HG03432 (cell line): Measurements from ENCODE around the gene POU2AF3.
"Not testable (repeated sequence)": the region's sequence is repeated elsewhere in the genome, so short reads cannot be mapped to it uniquely, and the experiment has no call there.

ENCODE experiments used
- ATAC-seq: cut with Tn5 transposase; IDR thresholded peaks from one replicate; pipeline ENCODE4 v1.9.1; 2021; ENCODE audit warnings: mild to moderate bottlenecking, moderate library complexity; ENCODE audit not compliant: unreplicated experiment

The POU2AF3 gene

GRCh38 chr11:111298413-111299100 is at the start of gene POU2AF3:
TSS of gene POU2AF3 (plus strand) at chr11:111298546. CDS start at chr11:111298582, 36 bp downstream.
- ATAC-seq: peak; percentile 31

DNA sequence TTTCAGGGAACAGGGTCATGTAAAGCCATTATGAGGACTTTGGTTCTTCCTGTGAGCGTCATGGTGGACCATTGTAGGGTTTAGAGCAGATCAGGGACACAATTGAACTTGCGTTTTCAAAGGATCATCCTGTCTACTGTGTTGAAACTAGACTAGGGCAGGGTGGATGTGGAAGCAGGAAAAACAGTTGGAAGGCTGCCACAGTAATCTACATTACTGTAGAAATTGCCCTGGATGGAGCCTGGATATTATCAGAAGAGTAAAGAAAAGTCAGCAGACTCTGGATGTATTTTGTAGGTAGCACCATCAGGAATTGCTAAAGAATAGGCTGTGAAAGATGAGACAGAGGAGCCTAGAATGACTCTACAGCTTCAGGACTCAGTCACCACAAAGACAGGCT is 47.4 kb upstream of the POU2AF3 start:
- ATAC-seq: no peak

DNA sequence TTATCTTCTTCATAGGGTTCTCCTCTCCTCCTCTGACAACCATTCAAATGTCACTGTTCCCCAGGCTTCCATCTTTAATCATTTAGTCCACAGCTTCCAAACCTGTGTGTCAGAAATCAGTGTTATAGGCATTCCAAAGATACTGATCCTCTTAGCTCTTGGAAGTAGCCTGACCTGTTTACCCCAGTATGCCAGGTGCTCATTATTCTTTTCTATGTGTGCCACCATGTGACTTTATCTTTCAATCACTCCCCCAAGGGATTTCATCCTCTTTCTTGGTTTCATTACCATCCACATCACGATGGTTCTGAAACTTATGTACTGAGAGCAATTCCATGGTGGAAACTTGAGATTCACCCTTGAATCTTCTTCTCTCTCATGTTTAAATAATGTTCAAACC is 45.2 kb upstream of the POU2AF3 start:
- ATAC-seq: no peak

GRCh38 chr11:111253630-111254029 is 44.7 kb upstream of the POU2AF3 start:
- ATAC-seq: no peak

- no peak for ATAC-seq
Measured at GRCh38 chr11:111258046-111258445, 40.3 kb upstream of the POU2AF3 start.

GRCh38 chr11:111259896-111260295 is 38.5 kb upstream of the POU2AF3 start:
- no peak for ATAC-seq

DNA sequence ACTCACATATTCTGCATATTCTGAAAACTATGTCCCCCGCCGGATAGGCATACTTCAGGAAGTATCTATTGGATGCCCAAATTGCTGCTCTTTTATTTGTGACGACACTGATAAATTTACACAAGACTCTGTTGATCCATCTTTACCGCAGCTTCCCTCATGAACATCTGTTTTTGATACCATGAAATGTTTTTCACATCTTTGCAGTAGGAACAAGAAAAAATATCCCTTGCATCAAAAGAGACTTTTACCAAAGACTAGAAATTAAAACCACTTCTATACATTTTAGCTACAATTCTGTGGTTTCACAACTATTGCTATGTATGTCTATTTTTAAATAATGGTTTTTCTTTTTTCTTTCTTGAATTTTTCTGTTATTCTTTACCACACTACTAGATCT is 37.5 kb upstream of the POU2AF3 start:
- no peak for ATAC-seq

DNA sequence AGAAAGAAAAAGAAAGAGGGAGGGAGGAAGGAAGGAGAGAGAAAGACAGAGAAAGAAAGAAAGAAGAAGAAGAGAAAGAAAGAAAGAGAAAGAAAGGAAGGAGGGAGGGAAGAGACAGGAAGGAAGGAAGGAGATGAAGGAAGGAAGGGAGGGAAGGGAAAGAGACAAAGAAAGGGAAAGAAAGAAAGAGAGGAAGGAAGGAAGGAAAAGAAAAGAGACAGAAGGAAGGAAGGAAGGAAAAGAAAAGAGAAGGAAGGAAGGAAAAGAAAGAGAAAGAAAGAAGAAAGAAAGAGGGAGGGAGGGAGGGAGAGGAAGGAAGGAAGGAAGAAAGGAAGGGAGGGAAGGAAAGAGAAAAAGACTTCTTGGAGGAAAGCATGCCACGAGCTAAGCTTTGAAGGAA is 33.7 kb upstream of the POU2AF3 start:
- ATAC-seq: no peak

- ATAC-seq: no peak
Measured at GRCh38 chr11:111265421-111265820, 32.9 kb upstream of the POU2AF3 start.

DNA sequence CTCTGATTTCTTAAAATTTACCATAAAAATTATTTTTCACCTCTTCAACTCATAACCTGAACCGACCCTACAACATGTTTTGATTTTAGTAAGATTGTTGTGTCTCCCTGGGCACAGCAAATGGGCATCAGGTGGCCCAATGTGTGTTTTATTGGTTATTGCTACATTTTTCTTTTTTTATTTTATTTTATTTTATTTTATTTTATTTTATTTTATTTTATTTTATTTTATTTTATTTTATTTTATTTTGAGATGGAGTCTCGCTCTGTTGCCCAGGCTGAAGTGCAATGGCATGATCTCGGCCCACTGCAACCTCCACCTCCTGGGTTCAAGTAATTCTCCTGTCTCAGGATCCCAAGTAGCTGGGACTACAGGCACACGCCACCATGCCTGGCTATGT is 30.0 kb upstream of the POU2AF3 start:
- ATAC-seq: not testable (repeated sequence)

DNA sequence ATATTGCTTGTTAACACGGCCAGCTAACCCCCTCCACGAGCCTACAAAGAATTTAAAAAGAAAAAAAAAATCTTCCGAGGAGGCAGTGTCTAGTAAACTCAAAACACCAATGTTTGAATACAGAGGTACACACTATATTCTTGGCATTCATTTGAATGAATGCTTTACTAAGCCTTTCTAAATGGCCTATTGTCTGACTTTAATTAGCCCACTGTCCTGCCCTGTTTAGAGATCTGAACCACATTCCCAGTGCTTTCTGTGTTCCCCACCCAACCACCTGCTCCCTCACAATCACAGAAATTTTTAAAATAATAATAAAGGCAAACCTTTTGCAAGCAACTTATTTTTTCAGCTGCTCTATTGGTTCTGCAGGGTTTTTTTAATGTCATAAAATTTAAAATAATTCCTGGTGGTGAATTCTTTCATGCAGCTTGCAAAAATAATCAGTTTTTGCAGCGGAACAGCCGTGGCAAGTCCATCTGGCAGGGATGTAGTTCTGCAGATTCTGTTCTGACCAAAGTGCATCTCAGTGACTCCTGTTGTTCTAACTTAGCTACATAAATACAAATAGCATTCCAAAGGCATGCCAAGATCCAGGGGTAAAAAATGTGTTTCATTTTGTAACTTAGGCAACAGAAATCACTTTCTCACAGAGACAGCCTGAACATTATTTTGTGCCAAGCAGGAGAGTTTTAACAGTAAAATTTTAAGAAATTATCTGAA is 29.0 kb upstream of the POU2AF3 start:
- ATAC-seq: no peak

- ATAC-seq: no peak
Measured at GRCh38 chr11:111272420-111272819, 25.9 kb upstream of the POU2AF3 start.

DNA sequence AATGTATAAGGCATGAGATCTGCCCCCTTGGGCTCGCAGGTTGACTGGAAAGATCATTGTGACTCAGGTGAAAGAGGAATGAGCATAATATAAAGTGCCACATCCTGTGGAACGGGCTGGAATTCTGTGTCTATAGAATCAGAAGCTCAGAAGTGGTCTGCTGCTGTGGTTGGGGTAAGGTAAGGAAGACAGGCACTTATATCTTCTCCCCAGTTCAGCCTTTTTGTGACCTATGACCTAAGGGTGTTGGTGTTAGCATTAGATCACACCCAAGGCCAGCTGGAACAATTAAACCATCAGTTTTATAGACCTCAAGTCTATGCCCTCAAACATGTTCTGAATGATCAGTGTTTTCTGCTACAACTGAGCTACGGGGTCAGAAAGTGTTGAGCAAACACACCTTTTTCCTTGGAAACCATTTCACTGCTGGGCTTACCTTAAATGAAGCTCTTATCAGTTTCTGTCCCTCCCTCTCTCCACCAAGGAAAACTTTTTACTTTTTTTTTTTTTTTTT is 15.7 kb upstream of the POU2AF3 start:
- no peak for ATAC-seq

- ATAC-seq: no peak
Measured at GRCh38 chr11:111283945-111284481, 14.3 kb upstream of the POU2AF3 start.

DNA sequence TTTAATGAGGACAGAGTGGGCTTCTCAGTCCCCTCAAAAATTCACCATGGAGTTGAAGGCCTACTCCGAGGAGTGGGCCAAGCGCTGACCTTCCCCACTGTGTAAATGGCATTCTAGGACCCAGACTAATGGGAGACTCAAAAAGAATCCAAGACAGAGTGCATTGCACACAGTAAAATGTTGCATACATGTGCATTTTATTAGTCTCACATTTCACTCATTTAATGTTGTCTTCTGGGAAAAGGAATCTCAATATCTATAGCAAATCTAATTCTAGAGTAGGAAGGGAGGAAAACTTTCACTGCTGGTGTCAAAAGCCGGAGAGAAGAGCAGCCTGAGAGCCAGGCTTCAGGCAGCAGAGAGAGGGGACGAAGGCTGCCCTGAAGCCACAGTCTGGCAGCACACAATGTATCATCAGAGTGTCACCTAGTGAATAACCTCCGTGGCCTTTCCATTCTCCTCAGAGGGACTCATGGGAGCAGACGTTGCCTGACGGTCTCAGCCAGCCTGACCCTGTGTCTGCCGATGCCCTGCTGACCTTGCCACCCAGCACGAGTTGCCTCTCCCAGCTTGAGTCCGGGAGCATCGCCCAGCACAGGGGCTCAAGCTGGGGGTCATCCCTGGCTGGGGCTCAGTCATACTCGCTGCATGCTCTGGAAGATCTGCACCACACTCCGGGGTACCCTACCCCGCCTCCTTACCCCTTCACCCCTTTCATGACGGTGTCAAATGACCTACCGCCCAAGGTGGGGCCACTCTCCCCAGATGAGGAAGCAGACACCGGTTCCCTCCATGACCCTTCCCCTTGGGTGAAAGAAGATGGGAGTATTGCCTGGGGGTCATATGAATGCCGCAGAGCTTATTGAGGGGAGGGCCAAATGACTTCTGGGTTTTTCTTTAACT is 12.9 kb upstream of the POU2AF3 start:
- ATAC-seq: no peak

DNA sequence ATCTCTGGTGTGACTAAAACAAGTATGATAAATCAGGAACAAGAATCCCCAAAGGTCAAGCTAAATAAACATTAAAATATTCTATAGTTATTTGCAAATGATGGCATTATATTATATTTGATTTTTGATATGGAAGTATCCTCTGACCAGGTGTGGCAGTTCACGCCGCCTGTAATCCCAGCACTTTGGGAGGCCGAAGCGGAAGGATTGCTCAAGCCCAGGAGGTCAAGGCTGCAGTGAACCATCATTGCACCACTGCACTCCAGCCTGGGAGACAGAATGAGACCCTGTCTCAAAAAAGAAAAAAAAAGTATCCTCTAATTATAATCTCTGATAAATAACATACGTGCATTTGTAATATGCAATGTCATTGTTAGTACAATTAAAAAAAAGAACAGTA is 6.6 kb upstream of the POU2AF3 start:
- no peak for ATAC-seq

GRCh38 chr11:111292408-111292807 is 5.9 kb upstream of the POU2AF3 start:
- ATAC-seq: not testable (repeated sequence)

GRCh38 chr11:111296196-111296595 is 2.1 kb upstream of the POU2AF3 start:
- no peak for ATAC-seq

- no peak for ATAC-seq
Measured at GRCh38 chr11:111297696-111298095, 650 bp upstream of the POU2AF3 start.

GRCh38 chr11:111299101-111300026 is 1.0 kb downstream of the POU2AF3 start:
- peak; percentile 74 for ATAC-seq
